DOHH2 (cell line): ENCODE results near the gene FOXD2.

Source experiments
- H3F3A ChIP-seq: fragments of 200-600 bp; sonication (generic), shearing (Covaris generic); 2 replicates; pipeline ENCODE4 v1.6.0; 2016; ENCODE audit warnings: antibody characterized with exemption, mild to moderate bottlenecking; ENCODE audit not compliant: control insufficient read depth, insufficient read depth
- H3K27ac ChIP-seq: fragments of 200-600 bp; sonication (generic); 2 replicates; pipeline ENCODE4 v1.5.1; 2014; ENCODE audit warnings: low read depth, mild to moderate bottlenecking, low read length, moderate library complexity
- H3K27me3 ChIP-seq: fragments of 200-600 bp; sonication (generic); 2 replicates; pipeline ENCODE4 v1.6.1; 2014; ENCODE audit warnings: mild to moderate bottlenecking, low read length, mixed read lengths; ENCODE audit not compliant: control insufficient read depth
- H3K36me3 ChIP-seq: fragments of 200-600 bp; sonication (generic); 2 replicates; pipeline ENCODE4 v1.6.1; 2014; ENCODE audit warnings: mild to moderate bottlenecking, low read length, moderate library complexity, mixed read lengths; ENCODE audit not compliant: control insufficient read depth
- H3K4me1 ChIP-seq: fragments of 200-600 bp; sonication (generic); 2 replicates; pipeline ENCODE4 v1.6.1; 2014; ENCODE audit warnings: mild to moderate bottlenecking, low read length, mixed read lengths; ENCODE audit not compliant: control insufficient read depth
- H3K4me2 ChIP-seq: fragments of 200-600 bp; sonication (generic); 2 replicates; pipeline ENCODE4 v1.6.0; 2014; ENCODE audit warnings: mild to moderate bottlenecking, low read length, moderate library complexity
- H3K4me3 ChIP-seq: fragments of 200-600 bp; sonication (generic); 2 replicates; pipeline ENCODE4 v1.5.1; 2014; ENCODE audit warnings: mild to moderate bottlenecking, low read length, mixed read lengths
- H3K79me2 ChIP-seq: fragments of 200-600 bp; sonication (generic); 2 replicates; pipeline ENCODE4 v1.6.1; 2014; ENCODE audit warnings: mild to moderate bottlenecking, low read length, mixed read lengths; ENCODE audit not compliant: control insufficient read depth
- H3K9me2 ChIP-seq: fragments of 200-600 bp; sonication (generic); replicated peaks from 2 replicates; pipeline ENCODE4 v1.6.1; 2014; ENCODE audit warnings: mild to moderate bottlenecking, low read length, mixed read lengths; ENCODE audit not compliant: control insufficient read depth
- H3K9me3 ChIP-seq: fragments of 200-600 bp; sonication (generic); 2 replicates; pipeline ENCODE4 v1.6.1; 2014; ENCODE audit warnings: antibody characterized with exemption, low read length, mixed read lengths; ENCODE audit not compliant: control insufficient read depth, insufficient read depth
- H4K20me1 ChIP-seq: fragments of 200-600 bp; sonication (generic); 2 replicates; pipeline ENCODE4 v1.6.0; 2014; ENCODE audit warnings: low read depth, mild to moderate bottlenecking, antibody characterized with exemption, low read length, moderate library complexity; ENCODE audit not compliant: control insufficient read depth, insufficient read depth
- CTCF ChIP-seq: fragments of 200-600 bp; sonication (generic); IDR thresholded peaks from one replicate; pipeline ENCODE4 v1.5.1; 2014; ENCODE audit warnings: antibody characterized with exemption, mild to moderate bottlenecking, low read depth, low read length; ENCODE audit not compliant: poor library complexity, severe bottlenecking
- EZH2phosphoT487 ChIP-seq: fragments of 200-600 bp; sonication (generic); IDR thresholded peaks from 2 replicates; pipeline ENCODE4 v1.6.1; 2017; ENCODE audit warnings: borderline replicate concordance, mild to moderate bottlenecking, antibody characterized with exemption, low read length, moderate library complexity, mixed read lengths

Gene FOXD2

GRCh38 chr1:47409311-47410067 lies 28.4 kb upstream of the FOXD2 start:
- Histone ChIP-seq H3K79me2 (no peaks in the 10 kb centered on the region), H4K20me1 (no peaks in the 10 kb centered on the region), H3K4me1 (no peaks in the 10 kb centered on the region), H3F3A (no peaks in the 10 kb centered on the region), H3K9me2 (no peaks in the 10 kb centered on the region), H3K36me3 (no peaks in the 10 kb centered on the region), H3K27ac (no peak overlapping the region), H3K9me3 (no peaks in the 10 kb centered on the region), H3K4me2 (no peak overlapping the region), H3K27me3 (no peaks in the 10 kb centered on the region), H3K4me3 (no peak overlapping the region)
- no peak for TF ChIP-seq EZH2phosphoT487
- no peak for TF ChIP-seq CTCF

GRCh38 chr1:47410068-47410455 lies 27.8 kb upstream of the FOXD2 start:
- Histone ChIP-seq H3K9me3 (no peaks in the 10 kb centered on the region), H3K27ac (no peak overlapping the region), H3K4me3 (no peak overlapping the region), H3K27me3 (no peaks in the 10 kb centered on the region), H3K36me3 (no peaks in the 10 kb centered on the region), H3F3A (no peaks in the 10 kb centered on the region), H3K9me2 (no peaks in the 10 kb centered on the region), H3K79me2 (no peaks in the 10 kb centered on the region), H3K4me2 (no peak overlapping the region), H3K4me1 (no peaks in the 10 kb centered on the region), H4K20me1 (no peaks in the 10 kb centered on the region)
- TF ChIP-seq EZH2phosphoT487 (no peak), CTCF (no peak)

GRCh38 chr1:47411436-47411835 lies 26.4 kb upstream of the FOXD2 start:
- no peak overlapping the region for H3K4me3 ChIP-seq
- no peaks in the 10 kb centered on the region for H4K20me1 ChIP-seq
- H3K79me2 ChIP-seq, result no peaks in the 10 kb centered on the region
- H3K36me3 ChIP-seq, result no peaks in the 10 kb centered on the region
- no peaks in the 10 kb centered on the region for H3F3A ChIP-seq
- H3K9me3 ChIP-seq, result no peaks in the 10 kb centered on the region
- H3K27me3 ChIP-seq, result no peaks in the 10 kb centered on the region
- no peak overlapping the region for H3K27ac ChIP-seq
- no peaks in the 10 kb centered on the region for H3K9me2 ChIP-seq
- no peak overlapping the region for H3K4me2 ChIP-seq
- TF ChIP-seq CTCF, result no peak
- TF ChIP-seq EZH2phosphoT487, result no peak
- no peaks in the 10 kb centered on the region for H3K4me1 ChIP-seq
